ENCODE data around the gene C17orf75. TPM values are rescaled to one million over a fixed set of nuclear protein-coding genes. Genes with fewer than 3 reads are reported as not detected.
"Not testable (repeated sequence)": the region's sequence is repeated elsewhere in the genome, so short reads cannot be mapped to it uniquely, and the experiment has no call there.

Gene C17orf75
- total RNA-seq, 2 experiments from 2014 or later, result 32.7 to 35.3 TPM

GRCh38 chr17:32349503-32349853 is 7.5 kb upstream of the C17orf75 start:
- POLR2A ChIA-PET, result no interaction called here
- CTCF ChIA-PET, result no interaction called here

- ChIA-PET CTCF (interaction anchor here (1.4 kb wide), 1 partner anchor 96 kb away, joined by 3 read pairs; the partner anchor contains the start of gene PSMD11), POLR2A (interaction anchor here (0.6 kb wide), 1 partner anchor 237 kb away, joined by 5 read pairs; no protein-coding TSS in a partner anchor)
Observed at GRCh38 chr17:32348483-32348800, 6.5 kb upstream of the C17orf75 start.

- CTCF ChIA-PET, result interaction anchor here (1.0 to 1.4 kb wide), 2 partner anchors 87 to 98 kb away, joined by 4 to 5 read pairs; partner anchors contain the start of gene PSMD11
- POLR2A ChIA-PET, result no interaction called here
Observed at GRCh38 chr17:32345951-32346600, 4.1 kb upstream of the C17orf75 start.

- POLR2A ChIA-PET, result no interaction called here
- CTCF ChIA-PET, result interaction anchor here (0.6 kb wide), 1 partner anchor 181 kb away, joined by 6 read pairs; no protein-coding TSS in a partner anchor
Observed at GRCh38 chr17:32342603-32343325, 791 bp upstream of the C17orf75 start.

GRCh38 chr17:32341141-32341856 is 674 bp downstream of the C17orf75 start:
- POLR2A ChIA-PET, result interaction anchor here (0.5 to 1.3 kb wide), 4 partner anchors 9 to 107 kb away, joined by 3 to 7 read pairs (median 4); no protein-coding TSS in a partner anchor
- CTCF ChIA-PET, result interaction anchor here (1.0 to 2.1 kb wide), 4 partner anchors 10 to 104 kb away, joined by 4 to 8 read pairs (median 6); no protein-coding TSS in a partner anchor

GRCh38 chr17:32335687-32336086 is 6.3 kb downstream of the C17orf75 start:
- POLR2A ChIA-PET, result no interaction called here
- CTCF ChIA-PET, result interaction anchor here (1.5 kb wide), 1 partner anchor 117 kb away, joined by 3 read pairs; no protein-coding TSS in a partner anchor

- ChIA-PET CTCF (interaction anchor here (1.5 kb wide), 1 partner anchor 116 kb away, joined by 3 read pairs; no protein-coding TSS in a partner anchor), POLR2A (no interaction called here)
Observed at GRCh38 chr17:32335046-32335445, 6.9 kb downstream of the C17orf75 start.

GRCh38 chr17:32333187-32333586 is 8.8 kb downstream of the C17orf75 start:
- CTCF ChIA-PET, result no interaction called here
- POLR2A ChIA-PET, result no interaction called here

- POLR2A ChIA-PET, result interaction anchor here (0.6 to 1.2 kb wide), 2 partner anchors 9 to 110 kb away, joined by 4 read pairs; no protein-coding TSS in a partner anchor
- CTCF ChIA-PET, result interaction anchor here (1.2 to 2.2 kb wide), 3 partner anchors 9 to 113 kb away, joined by 5 to 8 read pairs (median 5); partner anchors contain the start of gene PSMD11
Observed at GRCh38 chr17:32331243-32332040, 10.5 kb downstream of the C17orf75 start.

GRCh38 chr17:32330147-32330546 is 11.8 kb downstream of the C17orf75 start:
- ChIA-PET CTCF (interaction anchor here (1.5 to 2.2 kb wide), 3 partner anchors 10 to 115 kb away, joined by 5 to 8 read pairs (median 6); partner anchors contain the start of gene PSMD11), POLR2A (no interaction called here)

- POLR2A ChIA-PET, result no interaction called here
- CTCF ChIA-PET, result interaction anchor here (1.1 kb wide), 1 partner anchor 9 kb away, joined by 3 read pairs; no protein-coding TSS in a partner anchor
Observed at GRCh38 chr17:32327911-32328310, 14.1 kb downstream of the C17orf75 start.

- ChIA-PET CTCF (no interaction called here), POLR2A (no interaction called here)
Observed at GRCh38 chr17:32323811-32324491, 18.0 kb downstream of the C17orf75 start.

- ChIA-PET CTCF (no interaction called here), POLR2A (no interaction called here)
Observed at GRCh38 chr17:32323046-32323445, 18.9 kb downstream of the C17orf75 start.

GRCh38 chr17:32320847-32321246 is 21.1 kb downstream of the C17orf75 start:
- CTCF ChIA-PET, result interaction anchor here (2.0 to 4.6 kb wide), 2 partner anchors 8 to 68 kb away, joined by 6 to 22 read pairs; no protein-coding TSS in a partner anchor
- POLR2A ChIA-PET, result no interaction called here

- POLR2A ChIA-PET, result not testable (repeated sequence)
- CTCF ChIA-PET, result interaction anchor here (1.0 to 4.6 kb wide), 5 partner anchors 9 to 67 kb away, joined by 3 to 22 read pairs (median 5); no protein-coding TSS in a partner anchor
Observed at GRCh38 chr17:32320080-32320479, 21.9 kb downstream of the C17orf75 start.

- CTCF ChIA-PET, result interaction anchor here (0.7 to 4.6 kb wide), 8 partner anchors 10 to 166 kb away, joined by 3 to 22 read pairs (median 5); no protein-coding TSS in a partner anchor
- POLR2A ChIA-PET, result no interaction called here
Observed at GRCh38 chr17:32319548-32319905, 22.4 kb downstream of the C17orf75 start.

- CTCF ChIA-PET, result interaction anchor here (0.8 to 4.6 kb wide), 5 partner anchors 9 to 65 kb away, joined by 3 to 22 read pairs (median 5); no protein-coding TSS in a partner anchor
- POLR2A ChIA-PET, result no interaction called here
Observed at GRCh38 chr17:32318071-32318470, 23.9 kb downstream of the C17orf75 start.

GRCh38 chr17:32317353-32317752 is 24.6 kb downstream of the C17orf75 start:
- CTCF ChIA-PET, result interaction anchor here (1.0 to 4.6 kb wide), 2 partner anchors 11 to 65 kb away, joined by 3 to 22 read pairs; no protein-coding TSS in a partner anchor
- POLR2A ChIA-PET, result no interaction called here
